Mesendoderm (in vitro differentiated cells): ENCODE data around the gene GRM7.
A peak's percentile ranks its signal among the peaks of the same experiment; 100 is the strongest.

Experiments
- DNase-seq: peaks from one replicate; pipeline ENCODE4 v3.0.0; 2013
- H2AK5ac ChIP-seq: 2 replicates; pipeline ENCODE4 v1.6.1; 2013; ENCODE audit warnings: low read length, inconsistent platforms
- H2BK120ac ChIP-seq: 2 replicates; pipeline ENCODE4 v1.6.1; 2013; ENCODE audit warnings: low read depth, mild to moderate bottlenecking, low read length, moderate library complexity, mixed read lengths
- H2BK15ac ChIP-seq: replicated peaks from 2 replicates; pipeline ENCODE4 v1.6.1; 2013; ENCODE audit warnings: low read depth, mild to moderate bottlenecking, moderate library complexity
- H2BK5ac ChIP-seq: 2 replicates; pipeline ENCODE4 v1.6.1; 2013; ENCODE audit warnings: low read length, inconsistent platforms
- H3K18ac ChIP-seq: 2 replicates; pipeline ENCODE4 v1.6.1; 2013; ENCODE audit warnings: mild to moderate bottlenecking, low read length, mixed read lengths
- H3K23ac ChIP-seq: one replicate; pipeline ENCODE4 v1.6.1; 2013; ENCODE audit warnings: low read length
- H3K27ac ChIP-seq: 2 replicates; pipeline ENCODE4 v1.5.1; 2013; ENCODE audit warnings: low read depth, mild to moderate bottlenecking, inconsistent platforms, low read length, moderate library complexity
- H3K27me3 ChIP-seq: 2 replicates; pipeline ENCODE4 v1.6.1; 2013; ENCODE audit warnings: low read length, control low read depth, mild to moderate bottlenecking, inconsistent platforms; ENCODE audit not compliant: insufficient read depth, poor library complexity
- H3K36me3 ChIP-seq: 2 replicates; pipeline ENCODE4 v1.6.1; 2013; ENCODE audit warnings: low read length, inconsistent platforms; ENCODE audit not compliant: control insufficient read depth, insufficient read depth
- H3K4ac ChIP-seq: one replicate; pipeline ENCODE4 v1.6.1; 2013; ENCODE audit warnings: low read depth, mild to moderate bottlenecking, low read length, moderate library complexity
- H3K4me1 ChIP-seq: 2 replicates; pipeline ENCODE4 v1.6.1; 2013; ENCODE audit warnings: low read depth, low read length, inconsistent platforms; ENCODE audit not compliant: control insufficient read depth
- H3K4me2 ChIP-seq: 2 replicates; pipeline ENCODE4 v1.6.1; 2013; ENCODE audit warnings: low read length
- H3K4me3 ChIP-seq: 2 replicates; pipeline ENCODE4 v1.5.1; 2013; ENCODE audit warnings: mild to moderate bottlenecking, low read length
- H3K56ac ChIP-seq: one replicate; pipeline ENCODE4 v1.6.1; 2013; ENCODE audit warnings: low read length
- H3K79me1 ChIP-seq: 2 replicates; pipeline ENCODE4 v1.6.1; 2013; ENCODE audit warnings: low read length, inconsistent platforms
- H3K79me2 ChIP-seq: 2 replicates; pipeline ENCODE4 v1.6.1; 2013; ENCODE audit warnings: mild to moderate bottlenecking, low read length; ENCODE audit not compliant: control insufficient read depth, insufficient read depth
- H3K9ac ChIP-seq: 2 replicates; pipeline ENCODE4 v1.6.1; 2013; ENCODE audit warnings: low read length, inconsistent platforms
- H4K5ac ChIP-seq: one replicate; pipeline ENCODE4 v1.6.1; 2013; ENCODE audit warnings: low read length
- H4K8ac ChIP-seq: one replicate; pipeline ENCODE4 v1.6.1; 2013; ENCODE audit warnings: low read depth, mild to moderate bottlenecking, control low read depth, low read length, moderate library complexity
- WGBS: extraction: QIAGEN DNeasy Blood & Tissue Kit; methylation state at CpG from one replicate; pipeline ENCODE4 v1.1.7; 2013; ENCODE audit warnings: low lambda C conversion rate, missing lambda C conversion rate; ENCODE audit not compliant: insufficient coverage; ENCODE audit errors: extremely low coverage; 5-methylcytosine and 5-hydroxymethylcytosine counted together

The GRM7 gene

DNA sequence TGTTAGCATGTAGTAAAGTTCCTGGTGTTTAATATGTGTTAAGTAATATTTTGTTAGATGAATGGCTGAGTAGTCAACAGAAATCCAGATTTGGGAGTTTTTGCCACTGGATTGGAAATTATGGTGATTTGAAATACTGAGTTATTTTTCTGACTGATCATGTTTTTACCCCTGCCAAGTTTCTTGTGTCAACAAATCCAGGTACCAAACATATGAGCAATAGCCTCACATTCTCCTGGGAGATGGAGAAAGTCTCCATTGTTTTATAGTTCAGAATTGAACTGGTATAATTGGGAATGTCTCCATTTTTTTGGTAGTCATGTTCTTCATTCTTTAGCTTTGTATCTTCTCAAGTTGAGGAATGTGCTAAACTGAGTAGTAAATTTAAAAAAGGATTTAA is 873.5 kb downstream of the GRM7 start:
- Histone ChIP-seq H2BK5ac (no peak overlapping the region), H3K27ac (no peak overlapping the region)
- DNase-seq, result no peak

DNA sequence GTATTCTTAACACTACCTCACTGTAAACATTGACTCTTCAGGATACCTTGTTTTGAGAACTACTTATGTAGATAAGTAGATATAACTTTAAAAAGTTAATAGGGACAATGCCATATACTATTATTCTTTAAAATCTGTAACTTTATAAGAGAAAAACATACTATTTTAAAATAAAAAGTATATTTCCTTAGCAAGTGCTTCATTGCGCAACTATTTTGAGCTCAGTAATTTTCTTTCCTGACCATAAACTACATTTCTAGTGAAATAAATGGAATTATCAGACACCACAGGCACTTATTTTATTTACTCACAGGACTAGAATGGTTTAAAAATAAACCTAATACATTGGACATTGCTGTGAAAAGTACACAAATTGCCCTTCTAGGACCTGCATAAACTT is 876.3 kb downstream of the GRM7 start:
- H3K36me3 ChIP-seq, result no peaks in the 10 kb centered on the region
- no peak overlapping the region for H3K23ac ChIP-seq
- no peak overlapping the region for H4K5ac ChIP-seq
- H2BK15ac ChIP-seq, result no peak overlapping the region
- H3K27ac ChIP-seq, result no peak overlapping the region
- H2BK5ac ChIP-seq, result no peak overlapping the region
- H3K18ac ChIP-seq, result no peak overlapping the region
- H3K27me3 ChIP-seq, result no peaks in the 10 kb centered on the region
- no peak overlapping the region for H3K4me3 ChIP-seq
- no peaks in the 10 kb centered on the region for H3K79me2 ChIP-seq
- no peak for DNase-seq
- no peak overlapping the region for H3K9ac ChIP-seq
- H3K4me1 ChIP-seq, result no peaks in the 10 kb centered on the region
- H3K4ac ChIP-seq, result no peak overlapping the region
- no peak overlapping the region for H2BK120ac ChIP-seq
- H3K56ac ChIP-seq, result no peak overlapping the region
- H3K79me1 ChIP-seq, result no peaks in the 10 kb centered on the region
- no CpG with 5 or more reads among the region's 1 CpG for whole genome bisulfite sequencing
- H3K4me2 ChIP-seq, result no peak overlapping the region
- H4K8ac ChIP-seq, result no peak overlapping the region
- no peak overlapping the region for H2AK5ac ChIP-seq

More for the DNA sequence above, 873.5 kb downstream of the GRM7 start:
- no peaks in the 10 kb centered on the region for H3K79me2 ChIP-seq
- no peak overlapping the region for H3K23ac ChIP-seq
- no peak overlapping the region for H2AK5ac ChIP-seq
- H3K4me1 ChIP-seq, result no peaks in the 10 kb centered on the region
- no peak overlapping the region for H3K56ac ChIP-seq
- H2BK15ac ChIP-seq, result no peak overlapping the region
- no peak overlapping the region for H3K4ac ChIP-seq
- no peak overlapping the region for H3K9ac ChIP-seq
- no peak overlapping the region for H4K8ac ChIP-seq
- H2BK120ac ChIP-seq, result no peak overlapping the region
- H3K27me3 ChIP-seq, result no peaks in the 10 kb centered on the region
- H3K4me2 ChIP-seq, result no peak overlapping the region
- no peaks in the 10 kb centered on the region for H3K36me3 ChIP-seq
- no peak overlapping the region for H4K5ac ChIP-seq
- H3K18ac ChIP-seq, result no peak overlapping the region
- no peak overlapping the region for H3K4me3 ChIP-seq
- H3K79me1 ChIP-seq, result no peaks in the 10 kb centered on the region

DNA sequence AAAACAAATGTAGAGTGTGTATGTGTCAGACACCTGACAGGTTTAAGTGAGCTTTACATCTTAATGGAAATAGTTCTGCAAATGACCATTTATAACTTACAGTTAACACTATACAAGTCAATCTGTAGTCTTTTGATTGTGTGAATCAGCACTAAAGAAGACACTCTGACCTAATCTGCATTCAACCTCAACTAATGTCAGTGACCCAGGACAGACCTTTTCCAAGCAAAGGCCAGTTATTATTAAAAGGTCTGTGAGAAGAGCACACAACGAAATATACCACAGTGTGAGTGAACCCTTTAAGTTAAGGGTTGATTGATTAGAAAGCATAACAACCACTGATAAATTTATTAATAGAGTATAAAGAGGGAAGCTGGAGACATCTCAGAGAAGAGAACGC is 878.8 kb downstream of the GRM7 start:
- Histone ChIP-seq H3K9ac (no peak overlapping the region), H2BK15ac (no peak overlapping the region), H3K36me3 (no peaks in the 10 kb centered on the region), H3K27ac (no peak overlapping the region), H3K23ac (no peak overlapping the region), H2AK5ac (no peak overlapping the region), H4K5ac (no peak overlapping the region), H3K79me2 (no peaks in the 10 kb centered on the region), H4K8ac (no peak overlapping the region), H3K27me3 (no peaks in the 10 kb centered on the region), H3K18ac (no peak overlapping the region), H3K79me1 (no peaks in the 10 kb centered on the region), H3K56ac (no peak overlapping the region), H2BK120ac (no peak overlapping the region), H3K4me3 (no peak overlapping the region), H3K4me1 (peaks cover 2% of the 10 kb centered on the region), H2BK5ac (no peak overlapping the region), H3K4me2 (no peak overlapping the region), H3K4ac (no peak overlapping the region)
- no CpG with 5 or more reads among the region's 2 CpGs for WGBS
- no peak for DNase-seq

DNA sequence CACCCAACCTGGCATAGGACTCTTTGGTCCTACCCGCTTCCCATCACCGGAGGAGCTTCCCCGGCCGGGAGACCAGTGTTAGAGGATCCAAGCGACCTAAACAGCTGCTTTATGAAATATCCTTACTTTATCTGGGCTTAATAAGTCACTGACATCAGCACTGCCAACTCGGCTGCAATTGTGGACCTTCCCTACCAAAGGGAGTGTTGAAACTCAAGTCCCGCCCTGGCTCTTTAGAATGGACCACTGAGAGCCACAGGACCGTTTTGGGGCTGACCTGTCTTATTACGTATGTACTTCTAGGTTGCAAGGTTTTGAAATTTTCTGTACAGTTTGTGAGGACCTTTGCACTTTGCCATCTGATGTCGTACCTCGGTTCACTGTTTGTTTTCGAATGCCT is 879.5 kb downstream of the GRM7 start:
- H3K18ac ChIP-seq, result no peak overlapping the region
- no peak overlapping the region for H3K27ac ChIP-seq
- H2AK5ac ChIP-seq, result no peak overlapping the region
- no peak overlapping the region for H3K4me3 ChIP-seq
- H2BK15ac ChIP-seq, result no peak overlapping the region
- no peak overlapping the region for H4K5ac ChIP-seq
- no peak overlapping the region for H4K8ac ChIP-seq
- H3K79me1 ChIP-seq, result no peaks in the 10 kb centered on the region
- no peak overlapping the region for H3K9ac ChIP-seq
- H3K23ac ChIP-seq, result no peak overlapping the region
- H3K4me1 ChIP-seq, result peaks cover 2% of the 10 kb centered on the region
- no CpG with 5 or more reads among the region's 12 CpGs for WGBS
- no peak overlapping the region for H3K4ac ChIP-seq
- H3K4me2 ChIP-seq, result no peak overlapping the region
- no peak overlapping the region for H2BK120ac ChIP-seq
- no peaks in the 10 kb centered on the region for H3K27me3 ChIP-seq
- no peaks in the 10 kb centered on the region for H3K79me2 ChIP-seq
- no peak overlapping the region for H2BK5ac ChIP-seq
- no peak overlapping the region for H3K56ac ChIP-seq
- no peak for DNase-seq
- H3K36me3 ChIP-seq, result no peaks in the 10 kb centered on the region

DNA sequence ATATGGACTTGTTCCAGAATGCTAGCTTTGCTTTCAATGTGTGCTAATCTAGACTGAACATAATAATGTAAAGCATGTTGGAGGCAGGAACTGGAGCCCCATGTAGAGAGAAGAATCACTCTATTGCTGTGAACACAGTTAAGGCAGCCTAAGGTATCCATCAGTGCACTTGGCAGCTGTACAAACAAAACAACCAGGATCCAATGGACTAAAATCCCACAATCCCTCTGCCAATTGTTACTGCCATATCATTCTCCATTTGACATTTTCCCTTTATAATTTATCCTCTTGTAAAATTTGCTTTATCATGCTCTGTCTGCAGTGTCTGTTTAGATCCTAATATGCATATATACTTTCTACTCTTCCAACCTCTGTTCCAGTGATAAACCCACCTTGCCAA is 883.9 kb downstream of the GRM7 start:
- H3K23ac ChIP-seq, result no peak overlapping the region
- H2BK120ac ChIP-seq, result no peak overlapping the region
- H2BK5ac ChIP-seq, result no peak overlapping the region
- H2BK15ac ChIP-seq, result no peak overlapping the region
- peaks cover 2% of the 10 kb centered on the region for H3K4me1 ChIP-seq
- no peaks in the 10 kb centered on the region for H3K36me3 ChIP-seq
- no peaks in the 10 kb centered on the region for H3K79me1 ChIP-seq
- H3K27me3 ChIP-seq, result no peaks in the 10 kb centered on the region
- H3K79me2 ChIP-seq, result no peaks in the 10 kb centered on the region
- H3K4me2 ChIP-seq, result no peak overlapping the region
- no peak overlapping the region for H3K4ac ChIP-seq
- no peak overlapping the region for H3K4me3 ChIP-seq
- no peak for DNase-seq
- no peak overlapping the region for H3K9ac ChIP-seq
- H3K18ac ChIP-seq, result peak overlapping the region; percentile 64
- H2AK5ac ChIP-seq, result no peak overlapping the region
- H3K56ac ChIP-seq, result no peak overlapping the region
- no peak overlapping the region for H4K5ac ChIP-seq
- H3K27ac ChIP-seq, result no peak overlapping the region
- no peak overlapping the region for H4K8ac ChIP-seq

DNA sequence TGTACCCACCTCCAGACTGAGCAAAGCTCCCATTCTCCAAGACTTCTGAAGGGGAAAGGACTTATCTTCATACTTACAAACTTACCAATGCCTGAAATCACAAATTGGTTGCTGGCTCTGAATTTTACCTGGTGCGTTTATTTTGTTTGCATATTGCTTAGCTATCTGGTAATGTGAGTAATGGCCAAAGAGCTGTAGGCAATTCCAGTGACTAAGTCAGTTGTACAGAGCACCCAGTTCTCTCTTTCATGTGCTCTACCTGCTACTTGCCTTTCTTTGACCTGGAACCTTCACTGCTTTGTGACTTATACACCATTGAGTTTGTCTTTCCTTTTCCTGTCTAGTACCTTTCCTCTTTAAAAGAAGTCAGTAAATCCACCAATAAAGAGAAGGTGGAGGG is 884.8 kb downstream of the GRM7 start:
- no peak for DNase-seq
- H3K4me1 ChIP-seq, result peaks cover 2% of the 10 kb centered on the region
- H4K5ac ChIP-seq, result peak overlapping the region; percentile 38
- H3K27ac ChIP-seq, result no peak overlapping the region
- no peak overlapping the region for H4K8ac ChIP-seq
- H3K4me2 ChIP-seq, result no peak overlapping the region
- no peak overlapping the region for H3K9ac ChIP-seq
- no peaks in the 10 kb centered on the region for H3K36me3 ChIP-seq
- no peaks in the 10 kb centered on the region for H3K27me3 ChIP-seq
- H3K18ac ChIP-seq, result no peak overlapping the region
- WGBS, result no CpG with 5 or more reads among the region's 1 CpG
- no peak overlapping the region for H2BK5ac ChIP-seq
- no peak overlapping the region for H2BK120ac ChIP-seq
- peak overlapping the region; percentile 12 for H3K56ac ChIP-seq
- H3K79me1 ChIP-seq, result no peaks in the 10 kb centered on the region
- no peak overlapping the region for H2BK15ac ChIP-seq
- H2AK5ac ChIP-seq, result no peak overlapping the region
- H3K23ac ChIP-seq, result no peak overlapping the region
- H3K4ac ChIP-seq, result no peak overlapping the region
- H3K4me3 ChIP-seq, result no peak overlapping the region
- H3K79me2 ChIP-seq, result no peaks in the 10 kb centered on the region
